Measurements from ENCODE around the gene RBP3.

RBP3 gene

GRCh38 chr10:47305566-47305965 lies 42.6 kb upstream of the RBP3 start:
- TF ChIP-seq CSRNP3 (CRISPR knock-in tag; IDR thresholded peaks at IDR 0.05), result no peak
- no peak for TF ChIP-seq PATZ1 (CRISPR knock-in tag; IDR thresholded peaks at IDR 0.05; ENCODE audit: borderline replicate concordance)
- no peak for TF ChIP-seq ZC3H10 (CRISPR knock-in tag; IDR thresholded peaks at IDR 0.05)
- no peak for TF ChIP-seq ESRRG (CRISPR knock-in tag; IDR thresholded peaks at IDR 0.05)
- no peak for TF ChIP-seq ZNF70 (CRISPR knock-in tag; IDR thresholded peaks at IDR 0.05)
- no peak for TF ChIP-seq BACH2 (CRISPR knock-in tag; IDR thresholded peaks at IDR 0.05; ENCODE audit: borderline replicate concordance)
- no peak for TF ChIP-seq TSHZ2 (CRISPR knock-in tag; IDR thresholded peaks at IDR 0.05)
- ATAC-seq, result no peak

GRCh38 chr10:47306387-47307210 lies 41.6 kb upstream of the RBP3 start:
- TF ChIP-seq POU6F1 (CRISPR knock-in tag; IDR thresholded peaks at IDR 0.05; ENCODE audit: borderline replicate concordance, low read depth), result no peak
- no peak for TF ChIP-seq ARNTL (CRISPR knock-in tag; IDR thresholded peaks at IDR 0.05; ENCODE audit: borderline replicate concordance, low read depth)
- no peak for TF ChIP-seq ZFP3 (CRISPR knock-in tag; IDR thresholded peaks at IDR 0.05)
- no peak for TF ChIP-seq ZNF70 (CRISPR knock-in tag; IDR thresholded peaks at IDR 0.05)
- TF ChIP-seq TCF4 (CRISPR knock-in tag; IDR thresholded peaks at IDR 0.05; ENCODE audit: borderline replicate concordance), result no peak
- no peak for TF ChIP-seq ZC3H10 (CRISPR knock-in tag; IDR thresholded peaks at IDR 0.05)
- TF ChIP-seq BACH2 (CRISPR knock-in tag; IDR thresholded peaks at IDR 0.05; ENCODE audit: borderline replicate concordance), result no peak
- no peak for TF ChIP-seq CREB5 (CRISPR knock-in tag; IDR thresholded peaks at IDR 0.05; ENCODE audit: low read depth)
- TF ChIP-seq ZNF565 (CRISPR knock-in tag; conservative IDR thresholded peaks at IDR 0.05; ENCODE audit: low read depth), result no peak
- TF ChIP-seq TOX (CRISPR knock-in tag; IDR thresholded peaks at IDR 0.05; ENCODE audit: borderline replicate concordance), result no peak
- no peak for TF ChIP-seq ZFP30 (CRISPR knock-in tag; IDR thresholded peaks at IDR 0.05)
- no peak for TF ChIP-seq RARB (CRISPR knock-in tag; IDR thresholded peaks at IDR 0.05)
- TF ChIP-seq ISL1 (CRISPR knock-in tag; IDR thresholded peaks at IDR 0.05), result no peak
- no peak for ATAC-seq

- TF ChIP-seq CSRNP3 (CRISPR knock-in tag; IDR thresholded peaks at IDR 0.05) (no peak), TSHZ2 (CRISPR knock-in tag; IDR thresholded peaks at IDR 0.05) (no peak), ZNF70 (CRISPR knock-in tag; IDR thresholded peaks at IDR 0.05) (no peak), CREB5 (CRISPR knock-in tag; IDR thresholded peaks at IDR 0.05; ENCODE audit: low read depth) (no peak), PPARA (CRISPR knock-in tag; IDR thresholded peaks at IDR 0.05; ENCODE audit: borderline replicate concordance) (no peak), GLIS3 (CRISPR knock-in tag; IDR thresholded peaks at IDR 0.05) (no peak), TOX (CRISPR knock-in tag; IDR thresholded peaks at IDR 0.05; ENCODE audit: borderline replicate concordance) (no peak), OSR1 (CRISPR knock-in tag; IDR thresholded peaks at IDR 0.05) (no peak), ZFP3 (CRISPR knock-in tag; IDR thresholded peaks at IDR 0.05) (no peak), ZFP30 (CRISPR knock-in tag; IDR thresholded peaks at IDR 0.05) (no peak), ZNF8 (CRISPR knock-in tag; IDR thresholded peaks at IDR 0.05) (no peak)
- ATAC-seq, result no peak
Measured at GRCh38 chr10:47307381-47307780, 40.8 kb upstream of the RBP3 start.

Data from SK-N-SH treated with all-trans-retinoic acid at 6 μM for 48 hours (cell line).